SK-N-SH (cell line): ENCODE data around the gene RBM19. TPM values are rescaled to one million over a fixed set of nuclear protein-coding genes. Genes with fewer than 3 reads are reported as not detected.

ENCODE experiments used
- CTCF ChIA-PET: fragments of 300-600, 350-600 bp; formaldehyde crosslinking; extraction: SDS; loops from one replicate; lab custom pipeline; 2021; lab: Yijun Ruan, JAX
- POLR2A ChIA-PET: fragments of 350-600 bp; sonication (Branson Sonifier 250); formaldehyde crosslinking; extraction: SDS; loops from one replicate; lab custom pipeline; 2020; ENCODE audit warnings: antibody characterized with exemption, inconsistent platforms; lab: Yijun Ruan, JAX
- DNase-seq: peaks from one replicate; pipeline ENCODE4 v3.0.0; 2012
- H2AFZ ChIP-seq: fragments of 200-600 bp; sonication (generic); 2 replicates; pipeline ENCODE4 v1.8.1; 2016; ENCODE audit warnings: antibody characterized with exemption, mild to moderate bottlenecking, low read depth
- H3F3A ChIP-seq: fragments of 200-600 bp; sonication (generic); replicated peaks from 2 replicates; pipeline ENCODE3; 2016; ENCODE audit warnings: antibody characterized with exemption, mild to moderate bottlenecking; ENCODE audit not compliant: insufficient read depth
- H3K27ac ChIP-seq, 2 experiments: fragments of 200-500 bp in 1 of 2; fragments of 200-600 bp in 1 of 2; sonication (Bioruptor generic) in 1 of 2; sonication (generic), shearing (Covaris generic) in 1 of 2; 2 replicates each; pipeline versions ENCODE4 v1.5.1 to v1.6.1; 2014 to 2016; ENCODE audit warnings: low read depth in 2 of 2, inconsistent platforms in 1 of 2, low read length in 1 of 2, mild to moderate bottlenecking in 1 of 2, mixed read lengths in 1 of 2
- H3K27me3 ChIP-seq: fragments of 200-600 bp; sonication (generic), shearing (Covaris generic); 2 replicates; pipeline ENCODE4 v1.6.1; 2016; ENCODE audit warnings: mixed run types; ENCODE audit not compliant: insufficient read depth
- H3K36me3 ChIP-seq, 2 experiments: fragments of 200-500 bp in 1 of 2; fragments of 200-600 bp in 1 of 2; sonication (Bioruptor generic) in 1 of 2; sonication (generic) in 1 of 2; replicated peaks in 1 of 2; 2 replicates each; pipeline versions ENCODE3 to v1.5.1; 2014 to 2016; ENCODE audit warnings: low read length in 1 of 2, mild to moderate bottlenecking in 1 of 2; ENCODE audit not compliant: insufficient read depth in 2 of 2, control insufficient read depth in 1 of 2
- H3K4me1 ChIP-seq, 2 experiments: fragments of 200-500 bp in 1 of 2; fragments of 200-600 bp in 1 of 2; sonication (Bioruptor generic) in 1 of 2; sonication (generic), shearing (Covaris generic) in 1 of 2; 2 replicates each; pipeline versions ENCODE4 v1.5.1 to v1.6.1; 2014 to 2016; ENCODE audit warnings: low read depth in 1 of 2, low read length in 1 of 2, mixed run types in 1 of 2; ENCODE audit not compliant: insufficient read depth in 2 of 2, control insufficient read depth in 1 of 2
- H3K4me2 ChIP-seq: fragments of 200-600 bp; sonication (generic), shearing (Covaris generic); 2 replicates; pipeline ENCODE4 v1.6.1; 2017; ENCODE audit warnings: mixed run types
- H3K4me3 ChIP-seq, 2 experiments: fragments of 200-500 bp in 1 of 2; fragments of 200-600 bp in 1 of 2; sonication (Bioruptor generic) in 1 of 2; sonication (generic), shearing (Covaris generic) in 1 of 2; 2 replicates each; pipeline versions ENCODE4 v1.5.1 to v1.8.1; 2014 to 2016; ENCODE audit warnings: low read depth in 2 of 2, inconsistent platforms in 1 of 2, low read length in 1 of 2, mild to moderate bottlenecking in 1 of 2, mixed read lengths in 1 of 2, moderate library complexity in 1 of 2
- H3K79me2 ChIP-seq: fragments of 200-600 bp; sonication (generic); 2 replicates; pipeline ENCODE4 v1.8.1; 2017; ENCODE audit warnings: mild to moderate bottlenecking; ENCODE audit not compliant: insufficient read depth
- H3K9ac ChIP-seq: fragments of 200-600 bp; sonication (generic); 2 replicates; pipeline ENCODE4 v1.6.1; 2017; ENCODE audit warnings: mixed run types
- H3K9me2 ChIP-seq: fragments of 200-600 bp; sonication (generic); 2 replicates; pipeline ENCODE4 v1.6.1; 2017; ENCODE audit warnings: mixed run types
- H3K9me3 ChIP-seq: fragments of 200-600 bp; sonication (generic); 2 replicates; pipeline ENCODE4 v1.6.1; 2017; ENCODE audit warnings: mixed run types, mild to moderate bottlenecking, moderate library complexity
- H4K20me1 ChIP-seq: fragments of 200-600 bp; sonication (generic); 2 replicates; pipeline ENCODE4 v1.6.1; 2017; ENCODE audit warnings: mild to moderate bottlenecking, mixed run types; ENCODE audit not compliant: insufficient read depth
- CHD2 ChIP-seq: fragments of 150-350 bp; IDR thresholded peaks from 2 replicates; pipeline ENCODE4 v1.6.1; 2018; ENCODE audit warnings: low read length; ENCODE audit not compliant: partially characterized antibody
- CTCF ChIP-seq: fragments of 200-600 bp; sonication (generic); IDR thresholded peaks from 2 replicates; pipeline ENCODE4 v1.6.1; 2017; ENCODE audit warnings: antibody characterized with exemption, mild to moderate bottlenecking, moderate library complexity
- EZH2phosphoT487 ChIP-seq: fragments of 200-600 bp; sonication (generic); IDR thresholded peaks from 2 replicates; pipeline ENCODE4 v1.6.1; 2017; ENCODE audit warnings: low read depth, mixed run types, mild to moderate bottlenecking, antibody characterized with exemption, moderate library complexity, borderline replicate concordance
- FOSL2 ChIP-seq: IDR thresholded peaks from 2 replicates; pipeline ENCODE4 v1.4.0; 2012; ENCODE audit warnings: low read depth, mild to moderate bottlenecking, moderate library complexity, borderline replicate concordance
- FOXM1 ChIP-seq: IDR thresholded peaks from 2 replicates; pipeline ENCODE4 v1.4.0; 2012; ENCODE audit warnings: low read depth, mild to moderate bottlenecking
- GABPA ChIP-seq: IDR thresholded peaks from 2 replicates; pipeline ENCODE4 v1.4.0; 2012; ENCODE audit warnings: low read depth, mild to moderate bottlenecking
- GATA2 ChIP-seq: sonication (generic); formaldehyde crosslinking; IDR thresholded peaks from 2 replicates; pipeline ENCODE4 v1.5.0; 2020; ENCODE audit warnings: mild to moderate bottlenecking, missing genetic modification reagents
- MAX ChIP-seq: IDR thresholded peaks from 2 replicates; pipeline ENCODE4 v1.4.0; 2012; ENCODE audit warnings: low read depth
- NFIC ChIP-seq: IDR thresholded peaks from 2 replicates; pipeline ENCODE4 v1.4.0; 2012; ENCODE audit warnings: borderline replicate concordance
- NRF1 ChIP-seq: IDR thresholded peaks from 2 replicates; pipeline ENCODE4 v1.6.1; 2012; ENCODE audit warnings: low read depth, mild to moderate bottlenecking, low read length
- POLR2AphosphoS5 ChIP-seq: IDR thresholded peaks from 2 replicates; pipeline ENCODE4 v1.6.1; 2012; ENCODE audit warnings: low read depth, low read length
- RCOR1 ChIP-seq: fragments of 150-350 bp; IDR thresholded peaks from 2 replicates; pipeline ENCODE4 v1.6.1; 2017; ENCODE audit warnings: antibody characterized with exemption, low read length
- REST ChIP-seq: IDR thresholded peaks from 2 replicates; pipeline ENCODE4 v1.6.1; 2012; ENCODE audit warnings: mild to moderate bottlenecking, low read depth, low read length, moderate library complexity
- RFX5 ChIP-seq: IDR thresholded peaks from 2 replicates; pipeline ENCODE4 v1.6.1; 2012; ENCODE audit warnings: mild to moderate bottlenecking, improper control_type of control experiment, low read length
- USF1 ChIP-seq: IDR thresholded peaks from 2 replicates; pipeline ENCODE4 v1.4.0; 2012; ENCODE audit warnings: low read depth, borderline replicate concordance
- YY1 ChIP-seq: IDR thresholded peaks from 2 replicates; pipeline ENCODE4 v1.4.0; 2012; ENCODE audit warnings: low read depth, mild to moderate bottlenecking
- WGBS: methylation state at CpG from one replicate; pipeline ENCODE4 v1.1.6; 2017; ENCODE audit warnings: low lambda C conversion rate; 5-methylcytosine and 5-hydroxymethylcytosine counted together
- polyA plus RNA-seq, 3 experiments: library from polyadenylated mRNA; depleted of rRNA; stranded (reverse); fragments of >200 nt; gene quantifications; 2 replicates each; pipeline ENCODE4 v1.2.3, GENCODE V29; 2012

Gene RBM19
- polyA plus RNA-seq, 1 of the 3 experiments (the other 2 are of a cell fraction): 16.6 TPM

- Histone ChIP-seq H2AFZ (no peak overlapping the region), H3F3A (no peaks in the 10 kb centered on the region), H3K9me2 (no peaks in the 10 kb centered on the region), H3K4me3 (no peak overlapping the region), H4K20me1 (no peaks in the 10 kb centered on the region), H3K9ac (no peak overlapping the region), H3K36me3 (no peaks in the 10 kb centered on the region), H3K4me2 (no peak overlapping the region), H3K27me3 (peaks cover 10% of the 10 kb centered on the region; the same call in 1 of the 2 replicates), H3K9me3 (no peaks in the 10 kb centered on the region), H3K79me2 (no peaks in the 10 kb centered on the region), H3K4me1 (no peaks in the 10 kb centered on the region), H3K27ac (no peak overlapping the region)
- no peak for TF ChIP-seq EZH2phosphoT487
- no peak for TF ChIP-seq NFIC
- no peak for TF ChIP-seq REST
- no peak for TF ChIP-seq GATA2 (CRISPR knock-in tag)
- no peak for TF ChIP-seq CTCF
- TF ChIP-seq GABPA: no peak
- TF ChIP-seq NRF1: no peak
- no peak for TF ChIP-seq YY1
- TF ChIP-seq FOSL2: no peak
- no peak for TF ChIP-seq CHD2
- no peak for TF ChIP-seq FOXM1
- TF ChIP-seq POLR2AphosphoS5: no peak
- TF ChIP-seq MAX: no peak
- TF ChIP-seq RCOR1: no peak
- TF ChIP-seq RFX5: no peak
- no peak for TF ChIP-seq USF1
- POLR2A ChIA-PET: no interaction called here
- no peak for DNase-seq
- CTCF ChIA-PET: no interaction called here
- WGBS: 0% methylated on average over 3 of the region's 3 CpGs
Measured at GRCh38 chr12:114004402-114004801, 38.3 kb upstream of the RBM19 start.
